HepG2 (cell line): ENCODE measurements around the gene E2F1. TPM values are rescaled to one million over a fixed set of nuclear protein-coding genes. Genes with fewer than 3 reads are reported as not detected.
A peak's percentile ranks its signal among the peaks of the same experiment; 100 is the strongest.

Source experiments
- KDM5A ChIP-seq: fragments of 200-600 bp; sonication (generic); IDR thresholded peaks from 2 replicates; pipeline ENCODE4 v1.7.0; 2018; ENCODE audit warnings: antibody characterized with exemption, mild to moderate bottlenecking, low read length, borderline replicate concordance
- NFATC3 ChIP-seq: sonication (generic); formaldehyde crosslinking; IDR thresholded peaks from 2 replicates; pipeline ENCODE4 v1.5.1; 2020; ENCODE audit warnings: mild to moderate bottlenecking, missing genetic modification reagents
- SAFB2 ChIP-seq: sonication (generic); formaldehyde crosslinking; IDR thresholded peaks from 2 replicates; pipeline ENCODE4 v1.5.1; 2020; ENCODE audit warnings: missing genetic modification reagents, low read depth, mild to moderate bottlenecking, borderline replicate concordance
- SRSF1 ChIP-seq: fragments of 200-400 bp; formaldehyde crosslinking; optimal IDR thresholded peaks from 2 replicates; pipeline ENCODE3; 2017; ENCODE audit warnings: mild to moderate bottlenecking, low read depth, low read length, moderate library complexity
- SSRP1 ChIP-seq: IDR thresholded peaks from 2 replicates; pipeline ENCODE4 v1.6.1; 2016; ENCODE audit warnings: control low read depth
- U2AF2 ChIP-seq: fragments of 200-400 bp; formaldehyde crosslinking; IDR thresholded peaks from 2 replicates; pipeline ENCODE4 v1.6.1; 2017; ENCODE audit warnings: low read depth, mild to moderate bottlenecking, low read length
- ZFAT ChIP-seq: sonication (generic); formaldehyde crosslinking; conservative IDR thresholded peaks from 2 replicates; pipeline ENCODE4 v1.8.1; 2023; ENCODE audit warnings: missing genetic modification reagents, inconsistent platforms
- ZNF160 ChIP-seq: sonication (generic); formaldehyde crosslinking; IDR thresholded peaks from 2 replicates; pipeline ENCODE4 v1.8.0; 2022; ENCODE audit warnings: mild to moderate bottlenecking, inconsistent platforms, missing genetic modification reagents
- ZNF382 ChIP-seq: sonication (generic); formaldehyde crosslinking; IDR thresholded peaks from 2 replicates; pipeline ENCODE4 v1.5.0; 2020; ENCODE audit warnings: missing genetic modification reagents, mild to moderate bottlenecking, borderline replicate concordance
- ZNF451 ChIP-seq: sonication (generic); formaldehyde crosslinking; IDR thresholded peaks from 2 replicates; pipeline ENCODE4 v1.5.0; 2020; ENCODE audit warnings: mild to moderate bottlenecking, missing genetic modification reagents
- polyA plus RNA-seq, 8 experiments: library from polyadenylated mRNA; depleted of rRNA in 3 of 8; stranded (reverse) in 7 of 8; unstranded in 1 of 8; fragments of >200 nt; fragmentation: Illumina TruSeq in 4 of 8; extraction: Trizol in 4 of 8; gene quantifications; 2 replicates each; pipeline versions ENCODE4 v1.2.1 to v1.2.3, GENCODE V29; 2011 to 2016; ENCODE audit warnings: low read depth in 4 of 8, missing spikeins in 1 of 8, mixed read lengths in 1 of 8; ENCODE audit not compliant: insufficient read depth in 1 of 8
- total RNA-seq, 5 experiments: library from RNA; depleted of rRNA; stranded (reverse); fragments of >200 nt; fragmentation: Illumina TruSeq; extraction: Trizol; gene quantifications; 2 replicates each; pipeline ENCODE4 v1.2.3, GENCODE V29; 2016; ENCODE audit warnings: low read depth in 1 of 5
- TF ChIP-seq, protein P1 (sequence below): sonication (generic); formaldehyde crosslinking; IDR thresholded peaks from 2 replicates; pipeline ENCODE4 v1.5.1; 2020; ENCODE audit warnings: missing genetic modification reagents, mild to moderate bottlenecking, borderline replicate concordance
- TF ChIP-seq, protein P2 (sequence below), 2 experiments: sonication (generic) in 1 of 2; formaldehyde crosslinking in 1 of 2; IDR thresholded peaks; 2 replicates each; pipeline versions ENCODE4 v1.6.1 to v1.9.0; 2014 to 2022; ENCODE audit warnings: antibody characterized with exemption in 1 of 2, borderline replicate concordance in 1 of 2, inconsistent platforms in 1 of 2, low read depth in 1 of 2, missing genetic modification reagents in 1 of 2
- TF ChIP-seq, protein P3 (sequence below), 2 experiments: sonication (generic) in 1 of 2; formaldehyde crosslinking in 1 of 2; IDR thresholded peaks; 2 replicates each; pipeline versions ENCODE4 v1.4.0 to v1.6.1; 2018 to 2020; ENCODE audit warnings: missing genetic modification reagents in 2 of 2, borderline replicate concordance in 1 of 2, low read depth in 1 of 2, mild to moderate bottlenecking in 1 of 2, missing biosample characterization in 1 of 2
- TF ChIP-seq, protein P4 (sequence below): sonication (generic); formaldehyde crosslinking; IDR thresholded peaks from 2 replicates; pipeline ENCODE4 v1.5.0; 2020; ENCODE audit warnings: missing genetic modification reagents
- TF ChIP-seq, protein P5 (sequence below): sonication (generic); formaldehyde crosslinking; IDR thresholded peaks from 2 replicates; pipeline ENCODE4 v1.8.1; 2023; ENCODE audit warnings: missing genetic modification reagents, mild to moderate bottlenecking, borderline replicate concordance

E2F1 gene
- total and polyA plus RNA-seq, 2 of the 13 experiments (the other 11 are each of a cell fraction or from before 2014, with no cell fraction given) = 25.5 to 39.4 TPM

DNA sequence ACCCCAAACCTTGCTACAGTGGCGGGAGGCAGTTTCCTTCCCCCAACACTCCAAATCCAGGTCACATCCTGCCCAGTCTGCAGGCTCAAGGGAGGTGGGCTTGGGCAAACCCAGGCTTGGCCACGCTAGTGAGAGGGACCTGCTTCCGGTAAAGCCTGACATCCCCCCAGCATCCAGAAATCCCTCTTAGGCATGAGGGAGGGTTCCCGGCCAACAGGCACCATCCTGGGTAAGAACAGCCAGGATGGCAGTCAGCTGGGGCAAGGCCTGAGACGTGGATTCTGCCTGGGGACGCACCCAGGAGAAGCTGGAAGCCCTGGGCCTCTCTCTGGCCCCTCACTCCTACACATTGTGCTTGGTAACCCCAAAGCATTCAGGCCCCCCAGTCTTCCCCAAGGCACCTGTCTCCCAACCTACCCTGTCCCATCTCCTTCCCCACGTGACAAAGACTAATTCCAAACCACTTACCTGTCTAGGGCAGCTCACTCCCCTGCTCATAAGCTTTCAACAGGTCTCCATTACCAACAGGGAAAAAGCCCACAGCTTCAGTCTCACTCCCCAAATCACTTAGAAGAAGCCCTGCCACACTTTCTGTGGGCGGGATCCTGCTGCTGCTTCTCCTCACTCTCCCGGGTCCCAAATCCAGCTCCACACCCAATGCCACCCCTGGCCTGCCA, 22.0 kb downstream of the E2F1 start (continued):
- TF ChIP-seq, protein P1, sequence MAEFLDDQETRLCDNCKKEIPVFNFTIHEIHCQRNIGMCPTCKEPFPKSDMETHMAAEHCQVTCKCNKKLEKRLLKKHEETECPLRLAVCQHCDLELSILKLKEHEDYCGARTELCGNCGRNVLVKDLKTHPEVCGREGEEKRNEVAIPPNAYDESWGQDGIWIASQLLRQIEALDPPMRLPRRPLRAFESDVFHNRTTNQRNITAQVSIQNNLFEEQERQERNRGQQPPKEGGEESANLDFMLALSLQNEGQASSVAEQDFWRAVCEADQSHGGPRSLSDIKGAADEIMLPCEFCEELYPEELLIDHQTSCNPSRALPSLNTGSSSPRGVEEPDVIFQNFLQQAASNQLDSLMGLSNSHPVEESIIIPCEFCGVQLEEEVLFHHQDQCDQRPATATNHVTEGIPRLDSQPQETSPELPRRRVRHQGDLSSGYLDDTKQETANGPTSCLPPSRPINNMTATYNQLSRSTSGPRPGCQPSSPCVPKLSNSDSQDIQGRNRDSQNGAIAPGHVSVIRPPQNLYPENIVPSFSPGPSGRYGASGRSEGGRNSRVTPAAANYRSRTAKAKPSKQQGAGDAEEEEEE (CRISPR knock-in tag) = peak; percentile 6; the same call in 1 of the 2 replicates
- 0 out of 2 replicates have a peak, but pooled peaks have one; percentile 47 for TF ChIP-seq ZFAT (CRISPR knock-in tag)
- TF ChIP-seq, protein P2, sequence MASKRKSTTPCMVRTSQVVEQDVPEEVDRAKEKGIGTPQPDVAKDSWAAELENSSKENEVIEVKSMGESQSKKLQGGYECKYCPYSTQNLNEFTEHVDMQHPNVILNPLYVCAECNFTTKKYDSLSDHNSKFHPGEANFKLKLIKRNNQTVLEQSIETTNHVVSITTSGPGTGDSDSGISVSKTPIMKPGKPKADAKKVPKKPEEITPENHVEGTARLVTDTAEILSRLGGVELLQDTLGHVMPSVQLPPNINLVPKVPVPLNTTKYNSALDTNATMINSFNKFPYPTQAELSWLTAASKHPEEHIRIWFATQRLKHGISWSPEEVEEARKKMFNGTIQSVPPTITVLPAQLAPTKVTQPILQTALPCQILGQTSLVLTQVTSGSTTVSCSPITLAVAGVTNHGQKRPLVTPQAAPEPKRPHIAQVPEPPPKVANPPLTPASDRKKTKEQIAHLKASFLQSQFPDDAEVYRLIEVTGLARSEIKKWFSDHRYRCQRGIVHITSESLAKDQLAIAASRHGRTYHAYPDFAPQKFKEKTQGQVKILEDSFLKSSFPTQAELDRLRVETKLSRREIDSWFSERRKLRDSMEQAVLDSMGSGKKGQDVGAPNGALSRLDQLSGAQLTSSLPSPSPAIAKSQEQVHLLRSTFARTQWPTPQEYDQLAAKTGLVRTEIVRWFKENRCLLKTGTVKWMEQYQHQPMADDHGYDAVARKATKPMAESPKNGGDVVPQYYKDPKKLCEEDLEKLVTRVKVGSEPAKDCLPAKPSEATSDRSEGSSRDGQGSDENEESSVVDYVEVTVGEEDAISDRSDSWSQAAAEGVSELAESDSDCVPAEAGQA (IDR thresholded peaks at IDR 0.05; ENCODE audit: low read depth) = no peak
- TF ChIP-seq, protein P2 (CRISPR knock-in tag; IDR thresholded peaks at IDR 0.05; ENCODE audit: borderline replicate concordance) = no peak
- TF ChIP-seq SAFB2 (CRISPR knock-in tag) = peak; percentile 7; the same call in 1 of the 2 replicates
- TF ChIP-seq ZNF382 (CRISPR knock-in tag) = no peak
- TF ChIP-seq, protein P3, sequence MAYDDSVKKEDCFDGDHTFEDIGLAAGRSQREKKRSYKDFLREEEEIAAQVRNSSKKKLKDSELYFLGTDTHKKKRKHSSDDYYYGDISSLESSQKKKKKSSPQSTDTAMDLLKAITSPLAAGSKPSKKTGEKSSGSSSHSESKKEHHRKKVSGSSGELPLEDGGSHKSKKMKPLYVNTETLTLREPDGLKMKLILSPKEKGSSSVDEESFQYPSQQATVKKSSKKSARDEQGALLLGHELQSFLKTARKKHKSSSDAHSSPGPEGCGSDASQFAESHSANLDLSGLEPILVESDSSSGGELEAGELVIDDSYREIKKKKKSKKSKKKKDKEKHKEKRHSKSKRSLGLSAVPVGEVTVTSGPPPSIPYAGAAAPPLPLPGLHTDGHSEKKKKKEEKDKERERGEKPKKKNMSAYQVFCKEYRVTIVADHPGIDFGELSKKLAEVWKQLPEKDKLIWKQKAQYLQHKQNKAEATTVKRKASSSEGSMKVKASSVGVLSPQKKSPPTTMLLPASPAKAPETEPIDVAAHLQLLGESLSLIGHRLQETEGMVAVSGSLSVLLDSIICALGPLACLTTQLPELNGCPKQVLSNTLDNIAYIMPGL (CRISPR knock-in tag; IDR thresholded peaks at IDR 0.05; ENCODE audit: borderline replicate concordance in 1 of 2, low read depth in 1 of 2) = no peak
- no peak for TF ChIP-seq ZNF451
- no peak for TF ChIP-seq KDM5A
- TF ChIP-seq SSRP1 (CRISPR knock-in tag) = peak; percentile 45
- TF ChIP-seq, protein P4, sequence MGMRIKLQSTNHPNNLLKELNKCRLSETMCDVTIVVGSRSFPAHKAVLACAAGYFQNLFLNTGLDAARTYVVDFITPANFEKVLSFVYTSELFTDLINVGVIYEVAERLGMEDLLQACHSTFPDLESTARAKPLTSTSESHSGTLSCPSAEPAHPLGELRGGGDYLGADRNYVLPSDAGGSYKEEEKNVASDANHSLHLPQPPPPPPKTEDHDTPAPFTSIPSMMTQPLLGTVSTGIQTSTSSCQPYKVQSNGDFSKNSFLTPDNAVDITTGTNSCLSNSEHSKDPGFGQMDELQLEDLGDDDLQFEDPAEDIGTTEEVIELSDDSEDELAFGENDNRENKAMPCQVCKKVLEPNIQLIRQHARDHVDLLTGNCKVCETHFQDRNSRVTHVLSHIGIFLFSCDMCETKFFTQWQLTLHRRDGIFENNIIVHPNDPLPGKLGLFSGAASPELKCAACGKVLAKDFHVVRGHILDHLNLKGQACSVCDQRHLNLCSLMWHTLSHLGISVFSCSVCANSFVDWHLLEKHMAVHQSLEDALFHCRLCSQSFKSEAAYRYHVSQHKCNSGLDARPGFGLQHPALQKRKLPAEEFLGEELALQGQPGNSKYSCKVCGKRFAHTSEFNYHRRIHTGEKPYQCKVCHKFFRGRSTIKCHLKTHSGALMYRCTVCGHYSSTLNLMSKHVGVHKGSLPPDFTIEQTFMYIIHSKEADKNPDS = peak; percentile 90
- TF ChIP-seq NFATC3 (CRISPR knock-in tag) = 0 out of 2 replicates have a peak, but pooled peaks have one; percentile 72
- TF ChIP-seq, protein P5, sequence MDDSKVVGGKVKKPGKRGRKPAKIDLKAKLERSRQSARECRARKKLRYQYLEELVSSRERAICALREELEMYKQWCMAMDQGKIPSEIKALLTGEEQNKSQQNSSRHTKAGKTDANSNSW (CRISPR knock-in tag) = peak; percentile 41; the same call in 1 of the 2 replicates
- TF ChIP-seq ZNF160 (CRISPR knock-in tag) = no peak
- no peak for TF ChIP-seq U2AF2
- TF ChIP-seq SRSF1 = no peak
